GM20000 (cell line): ENCODE data around the gene FOSL2.

Experiments
- DNase-seq: peaks from one replicate; pipeline ENCODE4 v3.0.0; 2012; ENCODE audit warnings: low spot score
- CTCF ChIP-seq: IDR thresholded peaks from 2 replicates; pipeline ENCODE4 v1.5.1; 2012; ENCODE audit warnings: mild to moderate bottlenecking, control low read depth; ENCODE audit errors: extremely low read depth, missing control alignments

Gene FOSL2

DNA sequence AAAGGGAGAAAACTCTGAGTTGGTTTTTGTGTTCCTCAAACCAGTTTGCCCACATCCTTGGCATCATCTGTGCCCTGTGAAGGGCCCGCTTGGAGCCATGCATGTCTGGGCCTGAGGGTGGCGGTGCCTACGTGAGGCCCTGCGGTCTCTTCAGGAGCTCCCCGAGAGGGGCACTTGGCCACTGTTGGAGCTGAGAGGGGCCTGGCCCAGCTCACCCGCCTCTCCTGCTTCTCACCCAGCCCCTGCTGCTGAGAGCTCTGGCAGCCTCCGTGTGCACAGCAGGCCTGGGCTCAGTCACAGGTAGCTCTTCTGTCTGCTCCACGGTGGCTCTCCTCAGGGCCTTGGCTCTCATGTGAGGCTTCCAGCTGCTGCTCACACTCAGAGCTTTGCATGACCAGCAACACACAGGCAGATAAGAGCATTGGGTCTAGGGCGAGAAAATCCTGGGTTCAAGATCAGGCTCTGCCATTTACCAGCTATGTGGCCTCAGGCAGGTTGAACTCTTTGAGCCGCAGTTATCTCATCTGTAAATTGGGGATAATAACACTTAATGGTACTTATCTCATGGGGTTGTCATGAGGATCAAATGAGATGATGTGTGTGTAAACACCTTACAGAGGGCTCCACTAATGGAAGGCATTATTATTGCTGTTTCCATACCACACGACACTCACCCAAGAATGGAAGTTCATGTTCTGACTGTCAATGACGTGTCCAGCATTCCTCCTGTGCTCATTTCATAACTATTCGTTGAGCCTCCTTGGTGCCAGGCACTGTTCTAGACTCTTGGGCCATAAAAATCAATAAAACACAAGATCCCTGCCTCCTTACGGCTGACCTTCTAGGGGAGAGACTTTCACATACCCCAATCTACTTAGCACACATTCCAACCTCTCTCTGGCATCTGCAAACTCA, 61.6 kb downstream of the FOSL2 start:
- no peak for DNase-seq

DNA sequence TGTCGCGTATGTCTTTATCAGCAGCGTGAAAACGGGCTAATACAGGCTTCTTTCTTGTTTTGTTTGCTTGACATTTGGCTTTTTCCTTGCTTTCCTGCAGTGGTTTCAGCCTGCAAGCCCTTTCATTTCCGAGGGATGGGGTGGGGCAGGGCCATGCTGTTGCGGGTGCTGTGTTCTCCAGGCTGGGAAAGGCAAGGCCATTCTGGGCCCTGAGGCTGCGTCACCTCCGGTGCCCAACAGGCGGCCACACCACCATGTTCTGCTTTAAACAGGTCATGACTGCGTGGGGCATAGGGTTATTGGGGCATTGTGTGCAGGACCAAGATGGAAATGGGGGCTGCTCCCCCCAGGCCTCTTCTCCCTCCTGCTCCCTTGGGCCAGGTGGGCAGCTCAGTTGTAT, 64.6 kb downstream of the FOSL2 start:
- no peak for DNase-seq
- no peak for TF ChIP-seq CTCF

More for the DNA sequence above, 61.6 kb downstream of the FOSL2 start:
- no peak for TF ChIP-seq CTCF

DNA sequence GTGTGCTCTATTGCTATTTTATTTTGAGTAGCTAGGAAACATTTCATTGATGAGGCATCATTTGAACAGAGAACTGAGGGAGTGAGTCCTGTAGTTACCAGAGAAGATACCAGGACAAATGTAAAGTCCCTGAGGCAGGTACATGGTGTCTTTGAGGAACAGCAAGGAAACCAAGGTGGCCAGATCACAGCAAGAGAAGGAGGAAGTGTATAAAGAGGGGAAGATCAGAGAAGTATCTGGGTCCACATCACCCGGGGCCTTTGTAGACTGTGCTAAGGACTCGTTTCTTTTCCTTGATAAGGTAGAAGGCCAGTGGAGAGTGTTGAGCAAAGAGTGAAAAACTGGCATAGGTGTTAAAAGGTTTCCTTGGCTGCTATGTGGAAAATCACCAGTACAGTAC, 68.4 kb downstream of the FOSL2 start:
- no peak for TF ChIP-seq CTCF
- no peak for DNase-seq

DNA sequence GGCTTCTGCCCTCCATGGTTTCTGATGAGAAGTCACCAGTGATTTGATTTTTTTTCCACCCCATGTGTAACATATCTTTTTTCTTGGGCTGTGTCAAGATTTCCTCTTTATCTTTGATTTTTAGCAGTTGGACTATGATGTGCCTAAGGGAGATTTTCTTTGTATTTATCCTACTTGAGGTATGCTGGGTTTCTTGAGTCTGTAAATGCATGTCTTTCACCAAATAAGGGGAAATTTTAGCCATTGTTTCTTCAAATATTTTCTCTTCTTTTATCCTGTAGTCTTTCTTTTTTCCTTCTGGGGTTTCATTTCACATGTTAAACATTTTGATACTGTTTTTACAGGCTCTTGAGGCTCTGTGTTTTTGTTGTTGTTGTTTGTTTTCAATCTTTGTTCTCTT, 69.5 kb downstream of the FOSL2 start:
- no peak for TF ChIP-seq CTCF
- no peak for DNase-seq

- no peak for TF ChIP-seq CTCF
- no peak for DNase-seq
These were observed 70.7 kb downstream of the FOSL2 start for GRCh38 chr2:28463211-28463816.

GRCh38 chr2:28463893-28464292, 71.2 kb downstream of the FOSL2 start:
- no peak for DNase-seq

More at GRCh38 chr2:28463893-28464292, 71.2 kb downstream of the FOSL2 start:
- TF ChIP-seq CTCF, result no peak
